Measurements from ENCODE around the gene WSB2. TPM values are rescaled to one million over a fixed set of nuclear protein-coding genes. Genes with fewer than 3 reads are reported as not detected.

WSB2 gene
- polyA plus RNA-seq, 1 donor (not counting 4 experiments of a cell fraction or from before 2014, with no cell fraction given), result 84.0 TPM

- no peaks in the 10 kb centered on the region for H3K36me3 ChIP-seq (ENCODE audit: control insufficient read depth in 2 of 2, extremely low read depth in 1 of 2, insufficient read depth in 2 of 2, low read length in 2 of 2)
- no peaks in the 10 kb centered on the region for H4K20me1 ChIP-seq (ENCODE audit: control insufficient read depth, extremely low read depth, insufficient read depth, low read length)
- no peaks in the 10 kb centered on the region for H3K79me2 ChIP-seq (ENCODE audit: control insufficient read depth, insufficient read depth, low read length)
- no peaks in the 10 kb centered on the region for H3K9me3 ChIP-seq (ENCODE audit: control insufficient read depth, low read depth, low read length)
- peak overlapping the region; percentile 77 for H3K9ac ChIP-seq (ENCODE audit: control insufficient read depth, extremely low read depth, insufficient read depth, low read length)
- no peaks in the 10 kb centered on the region for H3K27me3 ChIP-seq (ENCODE audit: control insufficient read depth, extremely low read depth, insufficient read depth, low read length)
- peak overlapping the region in 2 of 3 experiments; percentile 82 to 89 for H3K4me3 ChIP-seq (ENCODE audit: control insufficient read depth in 2 of 3, extremely low read depth in 1 of 3, insufficient read depth in 2 of 3, low read depth in 1 of 3, low read length in 3 of 3)
- FAIRE-seq, result no peak
- no peak overlapping the region for H2AFZ ChIP-seq (ENCODE audit: control insufficient read depth, low read length)
- H3K4me1 ChIP-seq (ENCODE audit: control insufficient read depth, extremely low read depth, insufficient read depth, low read length), result peaks cover 24% of the 10 kb centered on the region
- H3K27ac ChIP-seq (ENCODE audit: control insufficient read depth, insufficient read depth, low read length), result no peak overlapping the region
- H3K9me1 ChIP-seq (ENCODE audit: control insufficient read depth, extremely low read depth, insufficient read depth, low read length), result peaks cover 4% of the 10 kb centered on the region
- H3K4me2 ChIP-seq (ENCODE audit: control insufficient read depth, extremely low read depth, insufficient read depth, low read depth, low read length), result peak overlapping the region; percentile 72
- TF ChIP-seq EZH2 (IDR thresholded peaks at IDR 0.05; ENCODE audit: low read length), result no peak
- no peak for TF ChIP-seq CTCF (optimal IDR thresholded peaks at IDR 0.05 in 1 of 3, IDR thresholded peaks at IDR 0.05 in 1 of 3, conservative IDR thresholded peaks at IDR 0.05 in 1 of 3; ENCODE audit: extremely low read depth in 1 of 3, insufficient read depth in 2 of 3, low read length in 3 of 3)
- dilution Hi-C loops (cut with MboI; ENCODE audit: extremely low pct_ligation_motif_present, low sequenced_read_pairs), result no loop called here
- no peak for DNase-seq (ENCODE audit: low read depth, low spot score)
These were observed 41.6 kb upstream of the WSB2 start for GRCh38 chr12:118102609-118103008.

GRCh38 chr12:118102070-118102469, 41.1 kb upstream of the WSB2 start:
- dilution Hi-C loops (cut with MboI; ENCODE audit: extremely low pct_ligation_motif_present, low sequenced_read_pairs), result no loop called here
- Histone ChIP-seq H3K27ac (ENCODE audit: control insufficient read depth, insufficient read depth, low read length) (no peak overlapping the region), H2AFZ (ENCODE audit: control insufficient read depth, low read length) (no peak overlapping the region), H3K36me3 (ENCODE audit: control insufficient read depth in 2 of 2, extremely low read depth in 1 of 2, insufficient read depth in 2 of 2, low read length in 2 of 2) (no peaks in the 10 kb centered on the region), H3K9me3 (ENCODE audit: control insufficient read depth, low read depth, low read length) (no peaks in the 10 kb centered on the region), H3K4me3 (ENCODE audit: control insufficient read depth in 2 of 3, extremely low read depth in 1 of 3, insufficient read depth in 2 of 3, low read depth in 1 of 3, low read length in 3 of 3) (peak overlapping the region in 1 of 3 experiments; percentile 89), H3K27me3 (ENCODE audit: control insufficient read depth, extremely low read depth, insufficient read depth, low read length) (no peaks in the 10 kb centered on the region), H3K9ac (ENCODE audit: control insufficient read depth, extremely low read depth, insufficient read depth, low read length) (no peak overlapping the region), H3K4me1 (ENCODE audit: control insufficient read depth, extremely low read depth, insufficient read depth, low read length) (peaks cover 24% of the 10 kb centered on the region), H3K79me2 (ENCODE audit: control insufficient read depth, insufficient read depth, low read length) (no peaks in the 10 kb centered on the region), H3K9me1 (ENCODE audit: control insufficient read depth, extremely low read depth, insufficient read depth, low read length) (peaks cover 4% of the 10 kb centered on the region), H4K20me1 (ENCODE audit: control insufficient read depth, extremely low read depth, insufficient read depth, low read length) (no peaks in the 10 kb centered on the region), H3K4me2 (ENCODE audit: control insufficient read depth, extremely low read depth, insufficient read depth, low read depth, low read length) (peak overlapping the region; percentile 72)
- DNase-seq (ENCODE audit: low read depth, low spot score) (peak; percentile 76), FAIRE-seq (peak; percentile 84)
- no peak for TF ChIP-seq CTCF (optimal IDR thresholded peaks at IDR 0.05 in 1 of 3, IDR thresholded peaks at IDR 0.05 in 1 of 3, conservative IDR thresholded peaks at IDR 0.05 in 1 of 3; ENCODE audit: extremely low read depth in 1 of 3, insufficient read depth in 2 of 3, low read length in 3 of 3)
- no peak for TF ChIP-seq EZH2 (IDR thresholded peaks at IDR 0.05; ENCODE audit: low read length)
